Right atrium auricular region (tissue), 2 donors: ENCODE data around the gene PRRG3. TPM values are rescaled to one million over a fixed set of nuclear protein-coding genes. Genes with fewer than 3 reads are reported as not detected.

ENCODE experiments used
- DNase-seq: peaks from one replicate; pipeline ENCODE4 v3.0.0-alpha.2; 2019; ENCODE audit warnings: low spot score
- H3K27ac ChIP-seq, 2 donors: fragments of 200-600 bp; sonication (generic); 1 replicate in 1 of 2; 2 replicates in 1 of 2; pipeline ENCODE4 v1.5.1; 2016 to 2019
- H3K27me3 ChIP-seq, 2 donors: fragments of 200-600 bp; sonication (generic); one replicate each; pipeline versions ENCODE4 v1.5.1 to v1.6.0; 2017 to 2019
- H3K36me3 ChIP-seq: fragments of 200-600 bp; sonication (generic); one replicate; pipeline ENCODE4 v1.5.1; 2016
- H3K4me1 ChIP-seq, 2 donors: fragments of 200-600 bp; sonication (generic); one replicate each; pipeline versions ENCODE4 v1.5.1 to v1.6.0; 2017 to 2019
- H3K4me3 ChIP-seq, 2 donors: fragments of 200-600 bp; sonication (generic); 1 replicate in 1 of 2; 2 replicates in 1 of 2; pipeline ENCODE4 v1.5.1; 2017 to 2019; ENCODE audit warnings: mild to moderate bottlenecking in 1 of 2, moderate library complexity in 1 of 2
- H3K9me3 ChIP-seq, 2 donors: fragments of 200-600 bp; sonication (generic); one replicate each; pipeline ENCODE4 v1.5.1; 2019
- CTCF ChIP-seq, 2 donors: fragments of 200-600 bp; sonication (generic); IDR thresholded peaks; one replicate each; pipeline ENCODE4 v1.5.1; 2019; ENCODE audit warnings: antibody characterized with exemption in 2 of 2
- total RNA-seq, 2 donors: library from RNA; depleted of rRNA; stranded (reverse); fragments of >200 nt; gene quantifications; one replicate each; pipeline ENCODE4 v1.1.0, GENCODE V29; 2016

The PRRG3 gene
- total RNA-seq: 1 to 10 TPM in 1 of 2 donors, under 1 TPM in 1; 0.08 to 1.7 TPM

GRCh38 chrX:151694661-151695582, at the start of gene PRRG3:
Gene PRRG3 (plus strand): TSS chrX:151695458. CDS start chrX:151698815, 3,357 bp downstream.
- Histone ChIP-seq H3K36me3 (no peaks in the 10 kb centered on the region), H3K27ac (no peak within 1 kb of the TSS), H3K9me3 (no peaks in the 10 kb centered on the region), H3K4me3 (peak within 1 kb of the TSS in 1 of 2 donors; percentile 45), H3K27me3 (no peaks in the 10 kb centered on the region), H3K4me1 (no peaks in the 10 kb centered on the region)
- no peak for DNase-seq
- TF ChIP-seq CTCF (IDR thresholded peaks at IDR 0.05): no peak

GRCh38 chrX:151675121-151675746, 20.0 kb upstream of the PRRG3 start:
- no peaks in the 10 kb centered on the region for H3K4me1 ChIP-seq
- no peak for DNase-seq
- H3K9me3 ChIP-seq: no peaks in the 10 kb centered on the region
- H3K27ac ChIP-seq: no peak overlapping the region
- no peak overlapping the region for H3K4me3 ChIP-seq
- no peaks in the 10 kb centered on the region for H3K36me3 ChIP-seq
- no peak for TF ChIP-seq CTCF (IDR thresholded peaks at IDR 0.05)
- no peaks in the 10 kb centered on the region for H3K27me3 ChIP-seq

GRCh38 chrX:151676196-151676595, 19.1 kb upstream of the PRRG3 start:
- DNase-seq: no peak
- TF ChIP-seq CTCF (IDR thresholded peaks at IDR 0.05): no peak

GRCh38 chrX:151679798-151680402, 15.4 kb upstream of the PRRG3 start:
- no peaks in the 10 kb centered on the region for H3K9me3 ChIP-seq
- no peak for TF ChIP-seq CTCF (IDR thresholded peaks at IDR 0.05)
- no peak overlapping the region for H3K4me3 ChIP-seq
- no peak for DNase-seq
- no peaks in the 10 kb centered on the region for H3K36me3 ChIP-seq
- no peak overlapping the region for H3K27ac ChIP-seq
- H3K4me1 ChIP-seq: no peaks in the 10 kb centered on the region
- H3K27me3 ChIP-seq: no peaks in the 10 kb centered on the region

More at GRCh38 chrX:151676196-151676595, 19.1 kb upstream of the PRRG3 start:
- no peaks in the 10 kb centered on the region for H3K36me3 ChIP-seq
- H3K27me3 ChIP-seq: no peaks in the 10 kb centered on the region
- no peak overlapping the region for H3K4me3 ChIP-seq
- no peak overlapping the region for H3K27ac ChIP-seq
- no peaks in the 10 kb centered on the region for H3K4me1 ChIP-seq
- no peaks in the 10 kb centered on the region for H3K9me3 ChIP-seq

- Histone ChIP-seq H3K36me3 (no peaks in the 10 kb centered on the region), H3K4me3 (no peak overlapping the region), H3K9me3 (no peaks in the 10 kb centered on the region), H3K27ac (no peak overlapping the region), H3K27me3 (no peaks in the 10 kb centered on the region), H3K4me1 (no peaks in the 10 kb centered on the region)
- peak; percentile 34 to 70 for TF ChIP-seq CTCF (IDR thresholded peaks at IDR 0.05)
- no peak for DNase-seq
Observed at GRCh38 chrX:151680805-151681204, 14.5 kb upstream of the PRRG3 start.
